Measurements from ENCODE around the gene C7. TPM values are rescaled to one million over a fixed set of nuclear protein-coding genes. Genes with fewer than 3 reads are reported as not detected.

C7 gene
- total RNA-seq, 1 donor from 2014 or later = not detected

DNA sequence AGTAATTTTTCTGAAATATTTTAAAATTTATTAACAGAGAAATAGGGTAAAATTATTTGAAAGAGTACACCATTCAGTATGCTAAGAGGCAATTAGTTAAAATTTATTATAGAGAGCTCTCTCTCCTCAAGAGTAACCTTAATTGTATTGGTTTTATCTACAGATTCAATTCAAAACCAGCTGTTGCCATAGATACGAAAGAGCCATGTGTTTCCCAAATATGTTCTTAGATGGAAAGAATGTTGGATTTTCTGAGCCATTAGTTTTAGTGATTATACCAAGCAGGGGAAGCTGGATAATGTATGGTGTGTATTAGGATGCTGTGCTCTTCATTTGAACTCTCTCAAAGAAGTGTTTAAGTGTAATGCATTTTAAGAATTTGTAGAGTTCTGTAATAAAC lies 27.8 kb downstream of the C7 start:
- Mint-ChIP-seq H3K27ac (no peak overlapping the region), H3K4me3 (ENCODE audit: low read depth) (no peak overlapping the region)

DNA sequence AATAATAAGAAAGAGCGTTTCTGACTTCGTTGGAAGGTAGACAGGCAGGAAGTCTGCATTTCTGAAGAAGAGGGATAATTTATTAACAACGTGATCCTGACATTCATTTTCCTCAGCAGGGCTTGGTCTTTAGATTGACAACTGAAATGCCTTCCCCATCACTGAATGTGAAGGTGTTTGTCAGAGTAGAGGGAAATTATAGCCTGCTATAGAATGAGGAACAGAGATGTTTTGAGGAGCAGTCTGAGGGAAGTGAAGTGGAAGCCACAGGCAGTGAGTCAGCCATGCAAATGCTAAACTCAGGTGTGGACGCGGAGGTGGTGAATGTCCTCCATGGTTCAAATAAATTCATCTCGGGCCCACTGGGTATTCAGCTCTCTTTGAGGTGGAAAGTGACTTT lies 30.5 kb downstream of the C7 start:
- Mint-ChIP-seq H3K27me3 (ENCODE audit: low read depth) (no peaks in the 10 kb centered on the region), H3K4me3 (ENCODE audit: low read depth) (no peak overlapping the region), H3K36me3 (ENCODE audit: low read depth) (no peaks in the 10 kb centered on the region), H3K4me1 (ENCODE audit: low read depth) (no peaks in the 10 kb centered on the region), H3K9me3 (no peaks in the 10 kb centered on the region), H3K27ac (no peak overlapping the region)
- no peak for DNase-seq (ENCODE audit: low spot score)
- intact Hi-C loops (cut with micrococcal nuclease) = no loop called here

More for the DNA sequence above, 27.8 kb downstream of the C7 start:
- Mint-ChIP-seq H3K9me3 (no peaks in the 10 kb centered on the region), H3K27me3 (ENCODE audit: low read depth) (no peaks in the 10 kb centered on the region), H3K36me3 (ENCODE audit: low read depth) (no peaks in the 10 kb centered on the region), H3K4me1 (ENCODE audit: low read depth) (no peaks in the 10 kb centered on the region)
- DNase-seq (ENCODE audit: low spot score) = no peak
- intact Hi-C loops (cut with micrococcal nuclease) = no loop called here

DNA sequence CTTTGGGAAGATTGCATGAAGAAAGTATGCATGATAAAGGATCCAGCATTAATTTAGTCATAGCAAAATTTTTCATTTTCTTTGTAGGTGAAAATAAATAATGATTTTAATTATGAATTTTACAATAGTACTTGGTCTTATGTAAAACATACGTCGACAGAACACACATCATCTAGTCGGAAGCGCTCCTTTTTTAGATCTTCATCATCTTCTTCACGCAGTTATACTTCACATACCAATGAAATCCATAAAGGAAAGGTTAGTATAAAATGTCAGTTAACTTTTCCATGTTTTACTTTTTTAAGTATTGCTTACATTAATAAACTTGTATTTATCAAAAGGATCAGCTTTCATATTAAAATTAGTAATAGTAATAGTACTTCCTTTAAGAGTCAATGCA lies 35.8 kb downstream of the C7 start:
- H3K27ac Mint-ChIP-seq = no peak overlapping the region
- DNase-seq (ENCODE audit: low spot score) = no peak
- H3K4me1 Mint-ChIP-seq (ENCODE audit: low read depth) = no peaks in the 10 kb centered on the region
- H3K4me3 Mint-ChIP-seq (ENCODE audit: low read depth) = no peak overlapping the region
- no peaks in the 10 kb centered on the region for H3K9me3 Mint-ChIP-seq
- H3K27me3 Mint-ChIP-seq (ENCODE audit: low read depth) = peaks cover 6% of the 10 kb centered on the region
- intact Hi-C loops (cut with micrococcal nuclease) = no loop called here
- no peaks in the 10 kb centered on the region for H3K36me3 Mint-ChIP-seq (ENCODE audit: low read depth)

GRCh38 chr5:40955313-40955712 lies 46.0 kb downstream of the C7 start:
- Mint-ChIP-seq H3K36me3 (ENCODE audit: low read depth) (no peaks in the 10 kb centered on the region), H3K27ac (no peak overlapping the region), H3K4me3 (ENCODE audit: low read depth) (no peak overlapping the region), H3K4me1 (ENCODE audit: low read depth) (no peaks in the 10 kb centered on the region), H3K9me3 (no peaks in the 10 kb centered on the region), H3K27me3 (ENCODE audit: low read depth) (no peaks in the 10 kb centered on the region)
- intact Hi-C loops (cut with micrococcal nuclease) = no loop called here
- no peak for DNase-seq (ENCODE audit: low spot score)

DNA sequence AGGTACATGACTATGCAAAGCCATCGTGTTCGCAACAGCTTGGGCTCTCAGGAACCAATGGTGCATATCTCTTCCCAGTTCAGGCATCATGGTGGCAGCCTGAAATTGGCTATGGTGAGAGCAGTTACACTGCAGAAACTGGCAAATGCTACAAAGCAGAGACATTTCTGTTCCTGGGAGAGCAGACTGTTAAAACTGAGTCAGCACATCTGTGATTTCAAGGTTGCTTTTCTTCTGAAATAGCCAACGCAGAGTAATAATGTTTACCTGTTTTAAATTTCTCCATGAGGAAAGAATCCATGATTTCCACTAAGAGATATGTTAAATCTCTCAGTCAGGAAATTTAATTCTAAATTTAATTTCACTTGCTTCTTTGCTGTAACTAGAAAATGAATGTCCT lies 47.8 kb downstream of the C7 start:
- Mint-ChIP-seq H3K27me3 (ENCODE audit: low read depth) (no peaks in the 10 kb centered on the region), H3K4me1 (ENCODE audit: low read depth) (no peaks in the 10 kb centered on the region), H3K9me3 (no peaks in the 10 kb centered on the region), H3K27ac (no peak overlapping the region), H3K36me3 (ENCODE audit: low read depth) (no peaks in the 10 kb centered on the region), H3K4me3 (ENCODE audit: low read depth) (no peak overlapping the region)
- no peak for DNase-seq (ENCODE audit: low spot score)
- intact Hi-C loops (cut with micrococcal nuclease) = no loop called here

GRCh38 chr5:40958811-40959210 lies 49.5 kb downstream of the C7 start:
- no peak overlapping the region for H3K27ac Mint-ChIP-seq
- no peaks in the 10 kb centered on the region for H3K36me3 Mint-ChIP-seq (ENCODE audit: low read depth)
- H3K9me3 Mint-ChIP-seq = no peaks in the 10 kb centered on the region
- no peaks in the 10 kb centered on the region for H3K27me3 Mint-ChIP-seq (ENCODE audit: low read depth)
- H3K4me1 Mint-ChIP-seq (ENCODE audit: low read depth) = no peaks in the 10 kb centered on the region
- no peak for DNase-seq (ENCODE audit: low spot score)
- no peak overlapping the region for H3K4me3 Mint-ChIP-seq (ENCODE audit: low read depth)
- intact Hi-C loops (cut with micrococcal nuclease) = no loop called here

GRCh38 chr5:40960037-40960436 lies 50.7 kb downstream of the C7 start:
- no peaks in the 10 kb centered on the region for H3K36me3 Mint-ChIP-seq (ENCODE audit: low read depth)
- no peak for DNase-seq (ENCODE audit: low spot score)
- no peak overlapping the region for H3K4me3 Mint-ChIP-seq (ENCODE audit: low read depth)
- H3K9me3 Mint-ChIP-seq = no peaks in the 10 kb centered on the region
- no peaks in the 10 kb centered on the region for H3K27me3 Mint-ChIP-seq (ENCODE audit: low read depth)
- intact Hi-C loops (cut with micrococcal nuclease) = no loop called here
- no peaks in the 10 kb centered on the region for H3K4me1 Mint-ChIP-seq (ENCODE audit: low read depth)
- H3K27ac Mint-ChIP-seq = no peak overlapping the region

DNA sequence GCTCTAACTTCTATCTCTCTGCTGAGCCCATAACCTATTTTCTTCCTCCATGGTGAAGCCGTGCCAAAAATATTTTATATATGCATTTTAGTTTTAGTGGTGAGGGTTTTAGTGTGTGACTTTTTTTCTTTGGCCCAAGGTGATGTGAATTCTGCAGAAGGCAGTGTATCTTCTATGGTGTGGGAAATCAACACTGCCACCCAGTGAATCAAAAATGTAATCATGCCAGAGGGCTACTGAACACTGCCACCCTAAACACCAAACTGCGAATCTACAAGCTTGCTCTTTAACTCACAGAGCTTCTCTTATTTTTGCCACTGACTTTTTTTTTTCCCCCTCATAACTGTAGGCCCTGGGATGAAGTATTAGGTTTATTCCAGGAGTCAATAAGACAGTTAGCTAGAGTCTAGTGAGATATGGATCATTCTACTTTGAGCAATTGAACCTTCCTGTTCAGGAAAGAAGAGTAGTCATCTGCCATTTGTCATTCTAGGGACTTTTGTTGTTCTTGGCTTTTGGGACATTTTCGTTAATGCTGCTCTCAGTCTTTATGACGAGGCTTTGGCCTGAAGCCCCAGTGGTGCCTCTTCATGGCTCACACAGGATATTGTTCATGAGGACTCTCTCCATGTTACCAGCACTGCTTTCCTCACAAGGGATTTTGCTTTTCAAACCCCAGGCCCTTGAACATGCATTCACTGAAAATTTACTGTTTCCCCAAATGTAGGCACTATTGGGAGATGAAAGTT lies 53.1 kb downstream of the C7 start:
- H3K4me3 Mint-ChIP-seq (ENCODE audit: low read depth) = no peak overlapping the region
- no peaks in the 10 kb centered on the region for H3K4me1 Mint-ChIP-seq (ENCODE audit: low read depth)
- no peaks in the 10 kb centered on the region for H3K9me3 Mint-ChIP-seq
- H3K27ac Mint-ChIP-seq = no peak overlapping the region
- DNase-seq (ENCODE audit: low spot score) = no peak
- no peaks in the 10 kb centered on the region for H3K36me3 Mint-ChIP-seq (ENCODE audit: low read depth)
- intact Hi-C loops (cut with micrococcal nuclease) = no loop called here
- no peaks in the 10 kb centered on the region for H3K27me3 Mint-ChIP-seq (ENCODE audit: low read depth)

DNA sequence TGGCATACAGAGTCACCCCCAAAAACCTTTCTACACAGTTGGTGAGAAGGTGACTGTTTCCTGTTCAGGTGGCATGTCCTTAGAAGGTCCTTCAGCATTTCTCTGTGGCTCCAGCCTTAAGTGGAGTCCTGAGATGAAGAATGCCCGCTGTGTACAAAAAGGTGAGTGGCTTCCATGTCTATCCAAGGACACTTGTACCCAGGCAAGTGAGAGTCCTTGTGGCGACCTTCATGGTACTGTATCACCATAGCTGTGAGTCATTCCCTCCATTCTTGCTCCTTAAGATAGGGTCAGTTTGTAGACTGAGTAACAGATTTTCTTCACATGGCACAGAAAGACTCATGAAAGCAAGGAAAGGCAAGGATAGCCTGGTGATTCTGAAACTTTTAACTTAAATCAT lies 63.1 kb downstream of the C7 start:
- Mint-ChIP-seq H3K36me3 (ENCODE audit: low read depth) (no peaks in the 10 kb centered on the region), H3K4me3 (ENCODE audit: low read depth) (no peak overlapping the region), H3K9me3 (no peaks in the 10 kb centered on the region), H3K4me1 (ENCODE audit: low read depth) (no peaks in the 10 kb centered on the region), H3K27me3 (ENCODE audit: low read depth) (no peaks in the 10 kb centered on the region), H3K27ac (no peak overlapping the region)
- no peak for DNase-seq (ENCODE audit: low spot score)
- intact Hi-C loops (cut with micrococcal nuclease) = no loop called here

DNA sequence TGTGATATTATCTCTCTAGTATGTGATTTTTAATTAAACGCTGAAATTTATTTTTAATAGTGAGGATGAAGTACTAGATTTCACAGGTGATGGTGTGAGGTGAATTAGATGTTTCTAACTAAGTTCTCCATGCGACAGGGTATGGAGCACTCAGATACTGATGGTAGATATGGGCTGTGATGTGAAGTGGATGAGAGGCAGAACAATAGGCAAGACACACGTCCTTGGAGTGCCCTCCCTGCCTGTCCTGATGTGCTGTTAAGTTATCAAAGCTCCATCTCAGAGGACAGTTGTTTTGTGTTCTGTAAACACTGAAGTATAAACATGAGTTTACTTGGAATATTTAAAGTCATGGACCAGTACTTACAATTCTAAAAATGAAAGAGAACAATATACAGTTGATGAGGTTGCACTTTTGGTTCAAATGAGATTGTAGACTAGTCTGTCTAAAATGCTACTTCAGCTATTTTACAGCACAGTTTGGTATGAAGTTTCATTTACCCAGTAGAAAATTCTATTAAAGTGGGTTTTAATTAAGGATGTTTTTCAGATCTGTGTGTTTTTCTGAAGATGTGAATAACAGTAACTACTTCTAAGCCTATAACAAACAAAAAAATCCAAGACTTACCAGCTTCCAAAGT lies 64.2 kb downstream of the C7 start:
- Mint-ChIP-seq H3K9me3 (no peaks in the 10 kb centered on the region), H3K4me1 (ENCODE audit: low read depth) (no peaks in the 10 kb centered on the region), H3K27ac (no peak overlapping the region), H3K4me3 (ENCODE audit: low read depth) (no peak overlapping the region), H3K36me3 (ENCODE audit: low read depth) (no peaks in the 10 kb centered on the region), H3K27me3 (ENCODE audit: low read depth) (no peaks in the 10 kb centered on the region)
- intact Hi-C loops (cut with micrococcal nuclease) = no loop called here
- no peak for DNase-seq (ENCODE audit: low spot score)

GRCh38 chr5:40976041-40976440 lies 66.7 kb downstream of the C7 start:
- no peaks in the 10 kb centered on the region for H3K36me3 Mint-ChIP-seq (ENCODE audit: low read depth)
- no peak overlapping the region for H3K4me3 Mint-ChIP-seq (ENCODE audit: low read depth)
- intact Hi-C loops (cut with micrococcal nuclease) = no loop called here
- H3K4me1 Mint-ChIP-seq (ENCODE audit: low read depth) = no peaks in the 10 kb centered on the region
- no peaks in the 10 kb centered on the region for H3K9me3 Mint-ChIP-seq
- no peak for DNase-seq (ENCODE audit: low spot score)
- H3K27me3 Mint-ChIP-seq (ENCODE audit: low read depth) = no peaks in the 10 kb centered on the region
- no peak overlapping the region for H3K27ac Mint-ChIP-seq

DNA sequence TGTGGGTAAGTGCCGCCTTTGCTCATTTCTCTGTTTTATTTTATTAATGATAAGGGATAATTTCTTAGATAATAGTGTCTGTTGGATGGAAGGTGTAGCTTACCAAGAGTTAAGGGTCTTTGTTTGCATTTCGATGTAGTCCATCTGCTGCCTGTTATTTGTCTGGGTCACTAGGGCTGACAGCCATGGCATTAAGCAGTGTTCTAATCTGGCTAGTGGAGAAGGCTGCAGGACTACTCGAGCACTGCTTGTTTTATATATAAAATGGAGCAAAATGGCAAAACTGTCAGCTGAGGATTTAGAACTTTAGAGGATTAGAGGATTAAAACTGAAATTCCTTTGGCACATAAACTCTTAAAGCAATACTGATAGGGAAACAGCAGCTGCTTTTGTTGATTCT lies 67.5 kb downstream of the C7 start:
- intact Hi-C loops (cut with micrococcal nuclease) = no loop called here
- Mint-ChIP-seq H3K4me3 (ENCODE audit: low read depth) (no peak overlapping the region), H3K36me3 (ENCODE audit: low read depth) (no peaks in the 10 kb centered on the region), H3K9me3 (no peaks in the 10 kb centered on the region), H3K27me3 (ENCODE audit: low read depth) (no peaks in the 10 kb centered on the region), H3K4me1 (ENCODE audit: low read depth) (no peaks in the 10 kb centered on the region), H3K27ac (no peak overlapping the region)
- no peak for DNase-seq (ENCODE audit: low spot score)

GRCh38 chr5:40981420-40981819 lies 72.1 kb downstream of the C7 start:
- no peaks in the 10 kb centered on the region for H3K4me1 Mint-ChIP-seq (ENCODE audit: low read depth)
- no peaks in the 10 kb centered on the region for H3K9me3 Mint-ChIP-seq
- H3K4me3 Mint-ChIP-seq (ENCODE audit: low read depth) = no peak overlapping the region
- intact Hi-C loops (cut with micrococcal nuclease) = no loop called here
- DNase-seq (ENCODE audit: low spot score) = no peak
- H3K27ac Mint-ChIP-seq = no peak overlapping the region
- H3K27me3 Mint-ChIP-seq (ENCODE audit: low read depth) = peaks cover 2% of the 10 kb centered on the region
- H3K36me3 Mint-ChIP-seq (ENCODE audit: low read depth) = no peaks in the 10 kb centered on the region
